Psoas muscle (tissue), 8 donors: ENCODE results near the gene PARP11. TPM values are rescaled to one million over a fixed set of nuclear protein-coding genes. Genes with fewer than 3 reads are reported as not detected.

ENCODE experiments used
- ATAC-seq, 4 donors: fragments of 200-7000 bp; cut with Tn5 transposase; one replicate each; pipeline ENCODE4 v1.9.1; 2020; ENCODE audit warnings: moderate library complexity in 3 of 4, mild to moderate bottlenecking in 2 of 4
- DNase-seq, 2 donors: peaks; one replicate each; pipeline ENCODE4 v3.0.0-alpha.2; 2020
- H3K27ac ChIP-seq: fragments of 200-600 bp; one replicate; pipeline ENCODE4 v1.8.0; 2022
- H3K27me3 ChIP-seq, 3 donors: fragments of 200-600 bp in 1 of 3; one replicate each; pipeline versions ENCODE4 v1.6.1 to v1.8.0; 2013 to 2022; ENCODE audit warnings: low read length in 2 of 3, mild to moderate bottlenecking in 2 of 3, moderate library complexity in 1 of 3; ENCODE audit not compliant: insufficient read depth in 3 of 3
- H3K36me3 ChIP-seq, 2 donors: fragments of 200-600 bp in 1 of 2; one replicate each; pipeline versions ENCODE4 v1.6.1 to v1.8.0; 2013 to 2022; ENCODE audit warnings: low read depth in 1 of 2, mild to moderate bottlenecking in 1 of 2, moderate library complexity in 1 of 2; ENCODE audit not compliant: insufficient read depth in 1 of 2
- H3K4me1 ChIP-seq: fragments of 200-600 bp; one replicate; pipeline ENCODE4 v1.8.0; 2022
- H3K4me3 ChIP-seq: fragments of 200-600 bp; one replicate; pipeline ENCODE4 v1.8.0; 2022; ENCODE audit warnings: mild to moderate bottlenecking
- H3K9me3 ChIP-seq: fragments of 200-600 bp; one replicate; pipeline ENCODE4 v1.8.0; 2022
- CTCF ChIP-seq: fragments of 200-600 bp; IDR thresholded peaks from one replicate; pipeline ENCODE4 v1.8.0; 2022; ENCODE audit warnings: antibody characterized with exemption
- WGBS, 3 donors: extraction: QIAGEN DNeasy Blood & Tissue Kit; methylation state at CpG; one replicate each; pipeline versions ENCODE4 v1.1.6 to v1.1.7; 2013; 5-methylcytosine and 5-hydroxymethylcytosine counted together
- intact Hi-C, 2 donors: fragments of 100-400 bp; cut with DNase I; formaldehyde crosslinking; loops; one replicate each; pipeline versions ENCODE4 v1.11.0 to v1.14.2; 2022
- polyA plus RNA-seq, 3 donors: library from polyadenylated mRNA; stranded (reverse); fragments of 200-250 nt; gene quantifications; one replicate each; pipeline ENCODE4 v1.2.3, GENCODE V29; 2013
- total RNA-seq, 4 donors: library from RNA; stranded (reverse); fragmentation: NEBNext Ultra II Directional in 2 of 4; extraction: Animal tissue kit (Norgen Biotek cat#: 25700) in 2 of 4; gene quantifications; one replicate each; pipeline versions ENCODE4 v1.2.1 to v1.2.4, GENCODE V29; 2021 to 2023
- donor health status: healthy with polysubstance abuse.
- donor health status: DM: no; HTN: no; CAD: no; lungs with moderate emphysema.
- donor health status: Bipolar disorder and iron deficiency.
- donor health status: healthy.
- donor health status: DM: yes; HTN: yes; CAD: no.
- donor health status: DM: no; HTN: no; CAD: no.
- donor health status: DM: no; HTN: no; CAD: no.
- donor health status: DM: yes; HTN: yes; CAD: no.

The PARP11 gene
- total and polyA plus RNA-seq, 7 donors = 0.83 to 4.0 (median 2.6) TPM

DNA sequence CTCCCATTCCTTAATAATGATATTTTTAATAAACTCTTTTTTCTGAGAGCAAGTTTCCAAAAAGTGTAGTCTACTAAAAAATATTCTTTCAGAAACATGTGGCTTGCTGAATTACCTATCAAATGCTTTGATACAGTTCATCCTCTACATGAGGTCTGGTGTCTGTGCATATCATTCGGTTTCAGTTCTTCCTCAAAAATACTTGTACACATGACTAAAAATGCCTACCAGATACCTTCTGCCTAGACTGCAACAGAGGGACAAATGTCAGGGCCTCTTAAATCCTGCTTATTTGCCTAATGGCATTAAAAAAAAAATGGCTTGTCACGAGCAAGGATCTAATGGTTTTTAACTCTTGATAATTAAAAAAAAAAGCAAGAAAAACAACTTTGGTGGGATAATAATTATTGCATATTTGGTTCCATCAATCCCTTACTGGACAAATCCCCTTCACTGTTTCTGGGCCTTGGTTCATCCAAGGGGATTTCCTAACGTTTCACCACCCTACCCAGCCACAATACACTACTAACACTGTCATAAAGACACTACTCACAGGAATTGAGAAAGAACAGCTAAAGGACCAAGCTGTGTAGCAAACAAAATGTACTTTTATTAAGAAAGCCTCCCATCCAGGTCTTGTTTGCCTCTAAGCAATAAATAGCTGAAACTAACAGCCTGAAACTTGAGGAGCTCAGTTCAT, 45.7 kb downstream of the PARP11 start:
- no peak for TF ChIP-seq CTCF
- intact Hi-C loops = no loop called here

GRCh38 chr12:3821441-3821840, 51.8 kb downstream of the PARP11 start:
- intact Hi-C loops = no loop called here
- DNase-seq (no peak), ATAC-seq (no peak)
- no peak overlapping the region for H3K4me3 ChIP-seq
- H3K9me3 ChIP-seq = no peaks in the 10 kb centered on the region
- WGBS, 3 donors = 87 to 94% (median 94%) methylated on average over 1 of the region's 1 CpG
- peaks cover 0 to 31% of the 10 kb centered on the region in 2 donors for H3K36me3 ChIP-seq
- H3K27me3 ChIP-seq = no peaks in the 10 kb centered on the region
- H3K27ac ChIP-seq = no peak overlapping the region
- no peak for TF ChIP-seq CTCF
- no peaks in the 10 kb centered on the region for H3K4me1 ChIP-seq

More for the DNA sequence above, 45.7 kb downstream of the PARP11 start:
- no peak overlapping the region for H3K27ac ChIP-seq
- DNase-seq = no peak
- no peak for ATAC-seq
- no peaks in the 10 kb centered on the region for H3K9me3 ChIP-seq
- peaks cover 0 to 54% of the 10 kb centered on the region in 2 donors for H3K36me3 ChIP-seq
- WGBS, 3 donors = 91 to 95% (median 93%) methylated on average over 3 of the region's 3 CpGs
- no peak overlapping the region for H3K4me3 ChIP-seq
- H3K27me3 ChIP-seq = no peaks in the 10 kb centered on the region
- H3K4me1 ChIP-seq = no peaks in the 10 kb centered on the region

DNA sequence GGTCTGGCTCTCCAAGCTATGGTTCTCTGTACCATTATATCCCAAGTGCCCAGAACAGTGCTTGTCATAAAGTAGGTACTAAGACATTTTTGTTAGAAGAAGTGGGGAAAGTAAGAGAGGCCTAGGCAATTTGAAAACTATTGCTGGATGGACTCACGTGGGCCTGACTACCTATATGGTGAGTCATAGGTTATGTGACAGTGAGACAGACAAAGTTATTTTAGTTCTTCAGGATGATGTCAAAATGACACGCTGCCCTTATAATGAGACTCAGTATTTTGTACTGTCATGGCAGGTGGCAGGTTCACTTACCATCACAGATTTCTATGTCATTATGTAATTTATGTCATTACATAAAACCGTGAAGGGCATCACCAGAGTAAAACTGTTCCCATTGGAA, 53.1 kb downstream of the PARP11 start:
- Histone ChIP-seq H3K27me3 (no peaks in the 10 kb centered on the region), H3K36me3 (peaks cover 0 to 21% of the 10 kb centered on the region in 2 donors), H3K27ac (no peak overlapping the region), H3K4me3 (no peak overlapping the region), H3K9me3 (no peaks in the 10 kb centered on the region), H3K4me1 (no peaks in the 10 kb centered on the region)
- WGBS, 3 donors = 47 to 69% (median 67%) methylated on average over 3 of the region's 3 CpGs
- ATAC-seq (peak; percentile 71 to 89 (median 78)), DNase-seq (no peak)
- intact Hi-C loops = no loop called here
- TF ChIP-seq CTCF = no peak

DNA sequence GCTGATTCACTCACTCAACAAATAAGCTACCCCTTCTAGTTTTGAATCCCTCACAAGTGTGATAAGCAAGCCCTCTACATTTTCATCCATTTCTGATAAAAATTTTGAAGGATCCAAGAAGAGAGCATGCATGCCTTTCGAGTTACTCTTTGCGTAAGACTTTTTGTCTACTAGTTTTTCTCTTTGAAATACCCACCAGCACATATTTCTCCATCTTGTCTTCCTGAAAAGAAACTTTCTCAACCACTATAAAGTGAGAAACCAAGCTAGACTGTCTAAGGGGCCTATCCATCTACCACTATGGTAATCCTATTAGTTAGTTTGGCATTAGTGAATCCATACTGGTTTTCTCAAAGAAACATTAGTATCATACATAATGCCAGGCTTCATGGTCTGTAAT, 56.9 kb downstream of the PARP11 start:
- no peak for ATAC-seq
- H3K4me3 ChIP-seq = no peak overlapping the region
- no peaks in the 10 kb centered on the region for H3K27me3 ChIP-seq
- no peak for TF ChIP-seq CTCF
- no peaks in the 10 kb centered on the region for H3K4me1 ChIP-seq
- no peak for DNase-seq
- WGBS, 3 donors = 93 to 99% (median 97%) methylated on average over 2 of the region's 2 CpGs
- H3K27ac ChIP-seq = no peak overlapping the region
- no peaks in the 10 kb centered on the region for H3K9me3 ChIP-seq
- intact Hi-C loops = no loop called here
- H3K36me3 ChIP-seq = peaks cover 0 to 17% of the 10 kb centered on the region in 2 donors
